IPS-NIHi7 (cell line): ENCODE data around the gene TBC1D22A.

Experiments used
- DNase-seq: peaks from one replicate; pipeline ENCODE4 v3.0.0; 2012; ENCODE audit warnings: mixed read lengths; ENCODE audit errors: extremely low spot score

The TBC1D22A gene

DNA sequence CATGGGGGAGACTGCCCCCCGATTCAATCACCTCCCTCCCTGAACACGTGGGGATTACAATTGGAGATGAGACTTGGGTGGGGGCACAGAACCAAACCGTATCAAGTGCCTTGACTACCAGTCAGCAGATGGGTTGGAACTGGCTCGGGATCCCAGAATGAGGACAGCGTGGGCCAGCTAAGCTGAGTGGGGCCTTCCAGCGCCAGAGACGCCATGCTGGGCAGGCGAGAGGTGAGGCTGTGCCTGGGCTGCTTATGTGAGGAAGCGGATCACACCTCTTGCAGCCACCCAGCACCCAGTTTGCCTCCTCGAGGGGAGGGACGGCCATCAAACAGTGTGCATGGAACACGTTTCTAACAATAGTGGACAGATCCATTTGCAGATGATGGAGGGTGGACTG lies 195.1 kb downstream of the TBC1D22A start:
- no peak for DNase-seq

DNA sequence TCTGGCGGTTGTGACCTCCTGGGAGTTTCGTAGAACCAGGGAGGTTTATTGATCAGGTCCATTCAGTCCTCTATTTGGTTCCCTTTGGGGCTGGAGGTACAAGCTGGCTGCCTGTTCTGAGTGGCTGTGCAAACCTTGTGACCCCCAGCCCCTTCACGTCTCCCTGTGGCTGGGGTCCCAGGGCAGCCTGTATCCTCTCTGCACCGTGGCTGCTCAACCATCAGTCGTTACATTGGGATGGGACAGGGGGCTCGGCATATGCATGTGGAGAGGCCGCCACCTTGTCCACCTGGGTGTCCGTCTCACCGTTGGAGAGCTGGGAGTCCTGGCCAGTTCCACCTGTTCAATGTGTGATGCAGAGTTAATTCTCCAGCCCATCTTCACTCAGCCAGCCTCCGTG lies 195.7 kb downstream of the TBC1D22A start:
- no peak for DNase-seq

DNA sequence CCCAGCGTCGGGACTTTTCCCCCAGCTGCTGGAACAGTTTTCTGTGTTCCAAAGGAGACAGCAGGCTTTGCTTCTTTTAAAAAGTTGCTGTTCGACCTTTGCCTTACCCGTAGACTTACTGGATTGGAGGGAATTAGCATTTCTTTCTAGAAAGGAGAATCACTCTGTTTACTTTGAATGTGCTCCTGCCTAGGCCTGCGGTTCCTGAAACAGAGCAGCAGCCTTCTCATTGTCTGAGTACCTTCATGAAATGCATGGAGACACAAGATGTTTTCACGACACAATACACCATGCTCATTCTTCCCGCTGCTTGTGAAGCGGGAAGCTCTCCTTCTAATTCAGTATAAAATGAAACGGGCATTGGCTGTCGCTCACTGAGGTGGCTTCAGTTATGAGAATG lies 196.2 kb downstream of the TBC1D22A start:
- no peak for DNase-seq

DNA sequence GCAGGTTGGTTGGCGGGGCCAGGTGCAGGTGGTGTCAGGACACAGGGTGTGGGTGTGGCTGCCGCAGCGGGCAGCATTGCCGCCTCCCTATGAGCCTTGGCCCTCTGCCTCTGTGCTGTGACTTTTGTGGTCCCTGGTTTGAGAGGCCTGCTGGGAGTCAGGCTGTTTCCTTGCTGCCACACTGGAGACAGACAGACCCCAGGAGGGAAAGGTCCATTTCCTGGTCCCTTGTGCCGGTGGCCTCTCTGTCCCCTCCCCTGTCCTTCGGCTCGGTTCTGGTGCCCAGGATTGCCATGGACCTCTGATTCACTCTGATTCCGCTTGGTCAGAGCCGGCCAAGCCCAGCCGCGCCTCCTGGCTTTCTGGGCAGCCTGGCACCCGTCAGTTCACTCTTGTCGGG lies 196.9 kb downstream of the TBC1D22A start:
- DNase-seq = no peak

DNA sequence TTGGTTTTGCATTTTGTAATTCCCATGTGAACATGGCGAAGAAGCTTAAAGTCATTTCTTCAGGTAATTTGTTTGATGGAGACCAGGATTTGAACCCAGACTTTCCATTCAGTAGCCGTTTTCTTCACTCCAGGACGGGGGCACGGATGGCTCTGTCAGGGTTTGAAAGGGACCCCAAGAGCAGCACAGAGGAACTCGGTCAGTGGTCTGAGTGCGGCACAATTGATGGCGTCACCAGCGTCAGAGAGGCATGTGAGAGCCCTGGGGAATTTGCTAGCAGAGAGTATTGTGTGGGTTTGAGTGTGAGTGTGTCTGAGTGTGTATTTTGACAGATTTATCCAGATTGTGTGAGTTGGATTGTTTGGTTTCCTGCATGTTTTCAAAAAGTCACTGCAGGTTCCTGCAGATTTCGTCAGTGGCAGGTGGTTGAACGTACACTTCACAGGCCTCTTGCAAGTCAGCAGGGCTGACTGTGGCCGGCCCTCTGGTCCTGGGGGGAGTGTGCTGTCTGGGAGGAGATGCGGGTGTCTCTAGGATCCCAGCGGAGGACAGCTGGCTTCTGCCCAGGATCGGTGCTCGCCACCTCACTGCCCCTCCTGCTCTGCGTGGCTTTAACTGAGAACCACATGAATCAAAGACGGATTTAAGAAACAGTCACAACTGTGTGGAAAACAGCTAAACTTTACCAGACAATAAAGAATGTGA lies 199.3 kb downstream of the TBC1D22A start:
- DNase-seq = no peak

DNA sequence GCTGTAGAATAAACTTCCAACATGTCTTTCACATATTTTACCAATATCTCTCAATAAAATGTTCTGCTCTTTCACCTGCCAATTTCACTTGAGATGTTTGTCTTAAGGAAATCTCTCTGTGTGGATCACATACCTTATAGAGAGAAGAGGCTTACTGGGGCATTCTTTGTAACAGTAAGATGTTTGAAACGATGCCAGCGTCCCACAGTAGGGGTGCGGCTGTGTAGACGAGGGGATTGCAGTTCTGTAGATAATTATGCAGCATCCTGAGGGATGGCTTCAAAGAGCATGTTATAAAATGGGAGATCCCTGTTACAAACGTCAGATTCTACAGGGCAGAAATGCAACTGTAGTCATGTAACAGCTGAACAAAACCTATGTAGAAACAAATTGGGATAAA lies 200.0 kb downstream of the TBC1D22A start:
- DNase-seq = no peak

DNA sequence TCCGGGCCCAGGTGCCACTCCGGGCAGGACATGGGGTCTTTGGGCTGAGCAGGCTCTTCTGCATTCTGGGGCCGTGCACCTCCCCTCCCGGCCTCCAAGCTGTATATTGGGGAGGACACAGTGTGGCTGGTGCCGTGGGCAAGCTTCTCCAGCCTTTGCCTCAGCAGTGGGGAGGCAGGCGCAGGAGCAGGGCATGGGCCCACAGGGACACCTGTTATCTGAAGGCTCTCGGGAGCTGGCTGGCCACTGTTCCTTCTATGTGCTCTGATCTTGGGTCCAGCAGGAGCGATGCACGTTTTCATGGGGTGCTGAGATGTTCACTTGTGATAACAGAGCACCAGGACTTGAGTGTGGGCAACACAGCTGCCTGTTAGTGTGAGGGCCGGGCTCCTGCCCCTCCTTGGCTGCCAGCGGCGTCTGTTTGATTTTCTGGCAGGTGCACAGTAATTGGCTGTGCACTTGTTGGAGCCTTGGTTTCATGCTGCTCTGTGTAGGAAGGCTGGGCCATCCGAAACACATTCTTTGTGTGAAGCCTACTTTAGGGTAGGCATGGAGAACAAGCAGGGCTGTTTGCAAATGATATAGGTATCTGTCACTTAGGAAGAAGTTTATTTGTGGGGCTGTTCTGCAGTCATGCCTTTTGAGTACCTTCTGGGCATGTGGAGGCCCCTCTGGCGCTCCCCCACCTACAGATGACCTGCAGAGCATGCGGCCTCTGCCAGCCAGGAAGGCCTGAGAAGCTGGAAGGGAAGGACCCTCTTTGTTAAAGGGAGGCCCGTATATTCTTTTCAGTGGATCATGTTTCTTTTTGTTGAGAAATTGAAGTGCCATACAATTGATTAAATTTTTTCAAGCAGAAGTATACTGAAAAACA lies 201.5 kb downstream of the TBC1D22A start:
- no peak for DNase-seq

DNA sequence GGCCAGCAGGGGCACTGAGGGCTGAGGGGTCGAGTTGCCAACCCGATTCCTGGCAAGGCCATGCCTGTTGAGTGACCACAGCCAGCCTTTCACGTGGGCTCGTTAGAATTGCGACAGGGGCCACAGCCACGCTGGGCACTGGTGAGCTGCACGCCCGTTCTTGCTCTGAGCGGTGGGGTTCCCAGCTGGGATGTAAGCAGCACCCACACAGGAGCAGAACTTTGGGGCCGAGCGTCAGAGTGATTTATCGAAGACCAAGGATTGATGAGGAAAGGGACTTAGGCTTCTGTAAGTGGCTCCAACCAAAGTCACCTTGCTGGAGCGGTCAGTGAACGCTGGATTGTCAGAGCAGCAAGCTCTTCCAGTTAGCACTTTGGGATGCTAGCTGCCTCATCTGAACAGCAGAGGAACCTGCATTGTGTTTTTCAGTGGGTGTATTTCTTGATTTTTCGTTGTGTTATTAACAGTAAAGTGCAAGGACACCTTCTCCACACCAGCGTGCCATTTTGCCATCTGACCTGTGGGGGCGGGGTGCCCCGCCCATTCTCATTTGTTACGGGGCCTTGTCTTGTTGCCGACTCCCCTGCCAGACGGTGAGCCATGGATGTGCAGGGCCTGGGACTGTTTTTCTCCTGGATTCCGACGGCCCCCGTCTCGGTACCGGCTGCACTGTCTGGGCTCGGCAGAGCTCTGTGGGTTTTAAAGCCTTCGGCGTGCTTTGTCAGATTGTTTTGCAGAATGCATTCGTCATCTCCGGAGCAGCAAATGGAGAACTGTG lies 202.5 kb downstream of the TBC1D22A start:
- DNase-seq = no peak

DNA sequence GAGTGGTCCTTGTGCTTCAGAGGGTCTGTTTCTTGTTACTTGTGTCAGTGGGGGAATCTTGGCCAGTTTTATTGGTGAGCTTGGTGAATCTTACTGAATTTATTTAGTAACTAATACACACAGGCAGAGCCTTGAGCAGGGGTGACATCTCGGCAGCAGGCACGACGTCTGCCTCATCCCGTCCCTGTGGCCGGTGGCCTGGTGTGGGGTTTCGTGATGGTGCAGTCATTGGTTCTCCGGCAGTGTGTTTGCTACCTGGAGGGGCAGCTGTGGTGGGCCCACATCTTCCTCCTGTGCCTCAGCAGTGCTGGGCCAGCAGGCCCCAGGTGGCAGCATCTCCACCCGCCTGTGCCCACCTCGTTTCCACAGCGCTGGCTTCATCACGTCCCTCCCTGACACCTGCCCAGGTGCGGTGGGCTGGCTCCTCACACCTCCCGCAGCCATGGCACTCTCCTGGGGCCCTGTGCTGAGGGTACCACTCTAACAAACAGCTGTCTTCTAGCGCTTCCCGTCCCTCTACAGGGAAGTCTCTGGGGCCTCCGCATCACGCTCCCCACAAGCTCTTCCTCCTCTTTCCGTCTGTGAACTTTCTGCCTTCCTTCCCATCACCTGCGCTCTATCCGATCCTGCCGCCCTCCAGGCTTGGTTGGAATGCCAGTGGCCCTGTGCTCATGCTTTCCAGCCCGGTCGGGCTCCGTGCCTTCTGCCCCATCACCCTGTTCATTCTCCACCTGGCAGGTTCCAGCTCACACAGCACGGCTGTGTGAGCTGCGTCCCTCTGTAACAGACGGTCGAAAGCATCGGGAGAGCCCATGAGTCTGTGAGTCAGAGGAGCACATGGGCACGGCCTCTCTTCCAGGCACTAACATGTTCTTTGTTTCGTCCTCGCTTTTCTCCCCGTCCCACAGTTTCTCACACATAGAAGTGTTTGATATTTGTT lies 203.4 kb downstream of the TBC1D22A start:
- no peak for DNase-seq

DNA sequence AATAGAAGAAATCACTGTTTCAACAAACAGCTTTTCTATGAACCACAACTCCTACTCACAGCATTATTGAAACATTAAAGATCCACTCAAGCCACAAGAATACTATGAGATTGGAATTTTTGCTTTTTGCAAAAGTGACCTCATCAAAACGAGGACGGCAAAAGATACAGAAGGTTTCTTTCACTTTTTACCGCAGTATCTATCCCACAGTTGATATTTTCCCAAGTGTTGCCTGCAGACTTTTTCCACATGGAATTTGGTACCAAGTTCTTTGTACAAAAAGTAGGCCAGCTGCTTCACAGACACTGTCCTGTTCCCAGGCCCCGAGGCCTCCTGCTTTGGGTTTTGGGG lies 204.0 kb downstream of the TBC1D22A start:
- no peak for DNase-seq

DNA sequence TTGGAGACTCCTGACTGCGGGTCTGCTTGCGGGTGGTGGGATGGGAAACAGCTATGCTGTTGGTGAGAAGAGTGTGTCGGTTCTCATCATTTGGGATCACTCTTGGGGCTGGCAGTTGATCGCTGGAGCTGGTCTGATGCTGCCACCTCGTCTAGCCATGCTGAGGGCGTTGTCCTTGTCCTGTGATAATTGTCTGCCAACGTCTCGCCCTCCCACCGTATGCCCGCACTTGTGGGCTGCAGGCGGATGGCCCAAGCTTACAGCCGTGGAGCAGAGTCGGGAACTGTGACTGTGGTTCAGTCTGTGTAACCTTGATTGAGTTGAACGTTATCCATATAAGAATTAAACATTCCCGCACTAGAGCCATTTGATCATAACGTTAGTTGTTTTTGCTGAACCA lies 204.4 kb downstream of the TBC1D22A start:
- no peak for DNase-seq

DNA sequence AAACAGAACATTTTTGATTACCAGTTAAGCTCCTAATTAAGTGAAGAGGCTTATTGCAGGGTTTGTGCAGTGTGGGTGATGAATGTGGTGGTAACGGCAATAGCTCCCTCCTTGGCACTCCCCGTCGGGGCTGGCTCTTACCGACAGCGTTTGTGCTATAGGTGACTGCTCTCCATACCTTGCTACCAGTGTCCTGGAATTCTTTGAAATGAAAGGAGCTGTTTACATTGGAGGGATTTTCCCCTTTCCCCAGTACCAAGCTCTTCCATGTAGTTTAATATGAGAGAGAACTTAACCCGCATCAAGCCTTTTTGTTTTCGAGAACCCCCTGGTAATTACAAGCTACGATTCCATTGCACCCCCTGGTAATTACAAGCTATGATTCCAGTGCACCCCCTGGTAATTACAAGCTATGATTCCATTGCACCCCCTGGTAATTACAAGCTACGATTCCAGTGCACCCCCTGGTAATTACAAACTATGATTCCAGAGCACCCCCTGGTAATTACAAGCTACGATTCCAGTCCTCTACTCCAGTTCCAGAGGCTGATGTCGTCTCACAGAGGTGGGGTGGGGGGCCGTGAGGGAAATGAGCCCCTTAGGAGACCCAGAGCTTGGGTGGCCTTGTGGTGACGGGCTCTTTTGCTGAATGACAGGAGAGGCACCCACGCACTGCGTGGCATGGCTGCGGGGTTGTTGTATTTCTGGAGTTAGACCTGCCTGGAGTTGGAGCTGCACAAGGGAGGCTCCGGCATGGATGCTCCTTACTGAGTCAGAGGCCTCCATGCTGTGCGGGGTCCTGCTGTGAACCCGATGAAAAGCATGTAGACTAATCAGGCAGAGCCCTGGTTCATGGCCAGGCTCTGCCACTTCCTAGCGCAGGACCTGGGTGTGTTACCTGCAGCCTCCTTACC lies 205.3 kb downstream of the TBC1D22A start:
- DNase-seq = peak; percentile 49

DNA sequence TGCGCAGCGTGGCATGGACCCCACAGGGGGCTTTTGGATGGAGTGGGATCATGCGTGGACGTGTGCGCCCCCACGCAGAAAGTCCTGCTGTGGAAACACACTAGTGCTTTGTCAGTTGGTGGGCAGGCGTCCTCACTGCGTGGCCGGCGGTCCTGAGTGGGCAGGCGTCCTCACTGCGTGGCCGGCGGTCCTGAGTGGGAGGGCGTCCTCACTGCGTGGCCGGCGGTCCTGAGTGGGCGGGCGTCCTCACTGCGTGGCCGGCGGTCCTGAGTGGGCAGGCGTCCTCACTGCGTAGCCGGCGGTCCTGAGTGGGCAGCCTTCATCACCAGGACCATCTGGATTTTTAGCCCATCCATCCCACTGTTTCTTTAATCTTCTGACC lies 205.9 kb downstream of the TBC1D22A start:
- no peak for DNase-seq

DNA sequence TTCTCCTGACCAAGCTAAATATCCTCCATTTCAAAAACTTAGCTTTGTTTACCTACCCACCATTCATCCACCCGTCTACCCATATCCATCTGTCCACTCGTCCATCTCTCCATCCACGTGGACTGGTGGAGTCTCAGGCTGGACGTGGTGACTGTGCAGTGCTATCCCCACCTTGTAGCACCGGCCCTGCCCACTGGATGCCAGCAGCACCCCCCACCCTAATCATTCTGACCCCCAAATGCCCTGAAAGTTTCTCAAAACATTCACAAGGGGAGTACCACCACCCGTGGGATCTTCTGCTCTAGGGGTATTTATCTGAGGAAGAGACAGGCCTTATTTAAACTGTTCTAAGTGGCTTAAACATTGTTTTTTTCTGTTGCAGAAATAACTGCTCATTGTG lies 206.4 kb downstream of the TBC1D22A start:
- DNase-seq = no peak

DNA sequence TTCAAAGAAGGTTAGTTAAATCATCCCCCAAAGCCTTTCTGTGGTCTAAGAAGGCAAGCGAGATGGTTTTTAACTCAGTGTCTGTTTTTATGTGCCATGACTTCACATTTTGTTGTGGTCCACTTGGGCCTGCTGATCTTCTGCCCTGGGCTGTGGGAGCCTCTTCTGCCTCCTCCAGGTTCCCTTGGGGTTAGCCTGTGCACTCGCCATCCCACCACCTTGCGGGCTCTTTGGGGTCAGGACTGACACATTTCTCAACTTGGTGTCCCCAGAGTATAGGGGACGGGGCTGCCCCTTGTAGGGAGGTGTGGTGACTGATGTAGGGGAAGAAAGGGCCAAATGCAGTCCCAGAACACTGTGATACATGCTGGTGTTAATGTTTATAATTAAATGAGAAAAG lies 207.0 kb downstream of the TBC1D22A start:
- DNase-seq = no peak

DNA sequence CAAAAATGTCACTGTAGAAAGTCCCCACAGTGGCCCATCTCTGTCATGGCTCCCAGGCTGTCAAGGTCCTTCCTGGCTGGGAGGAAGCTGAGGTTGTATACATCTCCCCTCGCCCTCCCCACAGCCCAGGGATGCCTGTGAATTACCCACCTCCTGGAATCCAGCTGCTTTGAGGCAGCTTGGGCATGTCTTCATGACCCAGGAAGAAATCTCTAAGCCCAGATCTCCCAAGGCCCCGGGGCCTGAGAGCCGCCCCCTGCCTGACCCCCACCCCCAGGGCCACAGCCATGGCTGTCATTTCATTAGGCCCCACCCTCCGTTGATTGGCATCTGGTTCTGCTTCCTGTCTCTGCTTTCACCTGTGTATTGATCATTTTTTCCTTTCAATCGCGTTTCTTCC lies 207.5 kb downstream of the TBC1D22A start:
- no peak for DNase-seq

DNA sequence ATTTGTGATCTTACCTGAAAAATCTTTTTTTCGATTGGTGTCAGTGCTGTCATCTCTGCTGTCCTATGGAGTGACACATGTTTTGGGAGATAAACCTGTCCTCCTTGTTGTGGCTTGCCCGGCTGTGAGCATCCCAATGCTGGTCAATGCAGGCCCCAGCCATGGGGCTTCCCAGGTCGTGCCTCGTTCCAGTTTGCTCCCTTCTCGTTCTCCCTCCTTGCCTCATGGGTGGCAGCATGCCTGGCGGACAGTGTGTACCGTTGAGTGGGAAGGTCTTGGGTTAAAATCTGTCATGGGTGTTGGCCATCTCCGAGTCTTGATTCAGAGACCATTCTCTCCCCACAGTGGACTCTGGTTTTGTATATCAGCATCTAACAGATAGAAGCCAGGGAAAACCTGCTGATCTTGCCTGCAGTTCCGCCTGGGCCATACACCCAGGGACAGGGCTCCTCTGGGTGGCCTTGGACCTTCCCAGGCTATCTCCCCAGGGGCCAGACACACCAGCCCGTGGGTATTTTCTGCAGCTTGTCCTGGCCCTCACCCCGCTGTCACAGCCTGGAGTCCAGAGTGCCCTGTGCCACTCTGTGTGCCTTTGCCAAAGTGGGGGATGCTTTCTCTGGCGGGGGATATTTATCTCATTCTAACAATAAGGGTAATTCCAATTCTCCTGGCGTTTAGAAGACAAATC lies 208.1 kb downstream of the TBC1D22A start:
- no peak for DNase-seq

DNA sequence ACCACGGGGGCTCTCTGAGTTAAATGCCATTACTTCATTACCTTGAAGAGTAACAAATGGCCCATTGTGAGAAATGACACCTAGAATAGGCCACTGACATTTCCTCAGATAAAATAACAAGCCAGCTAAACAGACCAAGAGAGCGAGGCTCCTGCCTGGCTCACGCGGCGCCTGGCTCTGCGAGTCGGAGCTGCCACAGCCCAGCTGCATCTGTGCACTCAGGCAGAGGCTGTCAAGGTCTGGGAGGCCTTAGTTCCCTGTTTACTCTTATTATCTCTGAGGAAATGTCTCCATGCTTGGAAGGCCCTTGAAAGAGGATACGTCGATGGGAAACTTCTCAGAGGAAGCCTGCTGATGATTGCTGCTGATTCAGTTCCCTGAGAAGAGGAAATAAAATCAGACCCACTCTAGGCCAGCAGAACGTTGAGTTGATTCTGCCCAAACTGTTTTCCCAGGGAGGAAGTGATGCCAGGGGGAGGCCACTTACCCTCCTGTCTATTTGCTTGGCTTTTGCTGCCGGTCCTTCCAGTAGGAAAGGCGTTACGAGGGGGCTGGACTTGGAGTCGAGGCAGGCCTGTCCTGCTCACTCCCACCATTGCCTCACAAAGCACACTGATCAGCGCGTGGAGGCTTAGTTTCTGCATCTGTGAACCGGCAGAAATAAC lies 208.8 kb downstream of the TBC1D22A start:
- no peak for DNase-seq

DNA sequence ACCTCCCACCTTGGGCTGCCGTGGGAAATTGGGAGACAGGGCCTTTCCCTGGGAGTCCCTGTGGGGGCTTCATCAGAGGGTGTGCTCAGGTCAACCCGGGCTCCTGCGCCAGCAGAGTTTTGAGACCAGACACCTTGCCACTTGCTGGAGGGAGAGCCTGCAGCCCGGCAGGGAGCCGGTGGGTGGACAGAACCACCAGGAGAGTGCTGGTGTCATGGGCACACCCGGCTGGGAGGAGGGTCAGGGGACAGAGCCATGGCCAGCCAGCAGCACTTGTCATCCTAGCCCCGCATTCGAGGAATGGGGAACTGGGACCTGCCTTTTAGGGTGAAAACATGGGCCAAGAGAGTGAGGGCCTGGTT lies 209.3 kb downstream of the TBC1D22A start:
- no peak for DNase-seq
